GM12878 (cell line): Measurements from ENCODE around the gene AGFG1. TPM values are rescaled to one million over a fixed set of nuclear protein-coding genes. Genes with fewer than 3 reads are reported as not detected.

Experiments
- ATAC-seq: fragments of 200-7000 bp; cut with Tn5 transposase; 3 replicates; pipeline ENCODE4 v1.9.1; 2020; ENCODE audit warnings: mild to moderate bottlenecking, moderate library complexity
- BruUV-seq: library from RNA; stranded (reverse); fragments of 400-500 nt; replicated peaks from 2 replicates; lab custom pipeline; 2021; lab: Mats Ljungman, UMichigan
- CTCF ChIA-PET: fragments of 300-600 bp; sonication (Branson Sonifier 250); formaldehyde crosslinking; extraction: SDS; loops from one replicate; lab custom pipeline; 2021; ENCODE audit warnings: inconsistent platforms; lab: Yijun Ruan, JAX
- POLR2A ChIA-PET: fragments of 350-600 bp; formaldehyde crosslinking; extraction: SDS; loops from one replicate; lab custom pipeline; 2021; ENCODE audit warnings: inconsistent platforms; lab: Charles Lee
- RAD21 ChIA-PET: fragments of 300-600 bp; sonication (Branson Sonifier 250); formaldehyde crosslinking; loops from one replicate; lab custom pipeline; 2023; ENCODE audit warnings: antibody characterized with exemption; ENCODE audit not compliant: unreplicated experiment; lab: Charles Lee
- SMC1A ChIA-PET: fragments of 300-600 bp; sonication (Branson Sonifier 250); formaldehyde crosslinking; loops from one replicate; lab custom pipeline; 2023; ENCODE audit not compliant: unreplicated experiment, uncharacterized antibody; lab: Charles Lee
- DNase-seq: peaks from one replicate; pipeline ENCODE4 v3.0.0-alpha.2; 2011; ENCODE audit warnings: low read depth, low spot score
- FAIRE-seq: peaks from 3 replicates; lab custom pipeline; 2011; peaks lifted over from hg19 to GRCh38; lab: Jason Lieb, UNC
- H2AFZ ChIP-seq: 2 replicates; pipeline ENCODE4 v1.6.0; 2011; ENCODE audit warnings: low read depth, low read length, control low read depth; ENCODE audit not compliant: control insufficient read depth
- H3K27ac ChIP-seq: 2 replicates; pipeline ENCODE4 v1.5.1; 2011; ENCODE audit warnings: control low read depth; ENCODE audit not compliant: control insufficient read depth, insufficient read depth
- H3K27me3 ChIP-seq, 2 experiments: replicated peaks in 1 of 2; 2 replicates each; pipeline versions ENCODE4 v1.6.0 to v1.6.1; 2011; ENCODE audit warnings: low read length in 1 of 2; ENCODE audit not compliant: control insufficient read depth in 2 of 2, insufficient read depth in 2 of 2
- H3K36me3 ChIP-seq, 2 experiments: 2 replicates each; pipeline ENCODE4 v1.5.1; 2011; ENCODE audit warnings: low read length in 1 of 2; ENCODE audit not compliant: control insufficient read depth in 2 of 2, insufficient read depth in 2 of 2
- H3K4me1 ChIP-seq: 2 replicates; pipeline ENCODE4 v1.6.1; 2011; ENCODE audit warnings: mild to moderate bottlenecking, low read length, moderate library complexity, mixed read lengths; ENCODE audit not compliant: control insufficient read depth, insufficient read depth
- H3K4me2 ChIP-seq: 2 replicates; pipeline ENCODE4 v1.6.0; 2011; ENCODE audit warnings: control low read depth; ENCODE audit not compliant: control insufficient read depth, insufficient read depth
- H3K4me3 ChIP-seq: fragments of 200-600 bp; sonication (generic); 2 replicates; pipeline ENCODE4 v1.5.1; 2016
- H3K79me2 ChIP-seq: 2 replicates; pipeline ENCODE4 v1.6.0; 2011; ENCODE audit warnings: low read length; ENCODE audit not compliant: control insufficient read depth, insufficient read depth
- H3K9ac ChIP-seq: 2 replicates; pipeline ENCODE4 v1.8.0; 2011; ENCODE audit warnings: low read length, control low read depth, mixed read lengths; ENCODE audit not compliant: control insufficient read depth, insufficient read depth
- H3K9me3 ChIP-seq: replicated peaks from 3 replicates; pipeline ENCODE4 v1.5.1; 2011; ENCODE audit warnings: mild to moderate bottlenecking, low read length; ENCODE audit not compliant: control insufficient read depth, insufficient read depth
- H4K20me1 ChIP-seq: 2 replicates; pipeline ENCODE4 v1.6.0; 2011; ENCODE audit not compliant: control insufficient read depth, insufficient read depth
- BHLHE40 ChIP-seq, 2 experiments: fragments of 450-650 bp in 1 of 2; IDR thresholded peaks; 2 replicates each; pipeline ENCODE4 v1.6.1; 2011 to 2017; ENCODE audit warnings: low read depth in 2 of 2, borderline replicate concordance in 1 of 2, improper control_type of control experiment in 1 of 2, low read length in 1 of 2, mild to moderate bottlenecking in 1 of 2
- CBX5 ChIP-seq: sonication (generic); IDR thresholded peaks from 2 replicates; pipeline ENCODE4 v1.6.1; 2016; ENCODE audit warnings: low read depth, moderate library complexity, mild to moderate bottlenecking, inconsistent platforms
- FOXK2 ChIP-seq: fragments of 450-650 bp; IDR thresholded peaks from 2 replicates; pipeline ENCODE4 v1.6.1; 2017; ENCODE audit warnings: mild to moderate bottlenecking, moderate library complexity
- HDAC6 ChIP-seq: fragments of 200-600 bp; sonication (generic); IDR thresholded peaks from one replicate; pipeline ENCODE4 v1.8.0; 2017; ENCODE audit warnings: antibody characterized with exemption; ENCODE audit not compliant: unreplicated experiment
- IKZF2 ChIP-seq, 2 experiments: fragments of 450-650 bp; IDR thresholded peaks; 2 replicates each; pipeline ENCODE4 v1.6.1; 2017; ENCODE audit warnings: mild to moderate bottlenecking in 2 of 2, moderate library complexity in 2 of 2
- LARP7 ChIP-seq: fragments of 450-650 bp; IDR thresholded peaks from 2 replicates; pipeline ENCODE4 v1.6.1; 2017; ENCODE audit warnings: mild to moderate bottlenecking
- NFYB ChIP-seq: IDR thresholded peaks from 2 replicates; pipeline ENCODE4 v1.6.1; 2011; ENCODE audit warnings: low read depth, mild to moderate bottlenecking, low read length, improper control_type of control experiment, moderate library complexity; ENCODE audit not compliant: insufficient read depth
- RCOR1 ChIP-seq: conservative IDR thresholded peaks from 2 replicates; pipeline ENCODE4 v1.6.1; 2012; ENCODE audit warnings: low read depth, low read length, improper control_type of control experiment
- RUNX3 ChIP-seq: IDR thresholded peaks from 2 replicates; pipeline ENCODE4 v1.6.1; 2012; ENCODE audit warnings: low read length, inconsistent platforms
- TAF1 ChIP-seq: IDR thresholded peaks from 2 replicates; pipeline ENCODE4 v1.6.1; 2011; ENCODE audit warnings: mild to moderate bottlenecking, low read depth, low read length, borderline replicate concordance
- TCF3 ChIP-seq: IDR thresholded peaks from 2 replicates; pipeline ENCODE4 v1.6.1; 2012; ENCODE audit warnings: low read depth, mild to moderate bottlenecking, low read length, borderline replicate concordance; ENCODE audit not compliant: insufficient read depth
- WRNIP1 ChIP-seq: IDR thresholded peaks from 2 replicates; pipeline ENCODE4 v1.6.1; 2011; ENCODE audit warnings: low read depth, low read length, improper control_type of control experiment, borderline replicate concordance
- ZSCAN29 ChIP-seq: fragments of 450-650 bp; IDR thresholded peaks from 2 replicates; pipeline ENCODE4 v1.6.1; 2017; ENCODE audit warnings: mild to moderate bottlenecking, moderate library complexity
- WGBS: methylation state at CpG from one replicate; pipeline ENCODE4 v1.1.6; 2016; ENCODE audit warnings: low lambda C conversion rate; ENCODE audit not compliant: insufficient replicate concordance, insufficient coverage; ENCODE audit errors: missing lambda C conversion rate; 5-methylcytosine and 5-hydroxymethylcytosine counted together
- in situ Hi-C: fragments of 300-500 bp; cut with MboI; formaldehyde crosslinking; loops from 9 replicates; pipeline ENCODE4 v1.14.3; 2018; ENCODE audit warnings: mixed read lengths
- intact Hi-C: fragments of 100-400 bp; cut with micrococcal nuclease; formaldehyde crosslinking; loops from one replicate; pipeline ENCODE4 v1.14.2; 2022; ENCODE audit not compliant: unreplicated experiment
- polyA plus RNA-seq, 11 experiments: library from polyadenylated mRNA; depleted of rRNA in 4 of 11; unstranded in 6 of 11; stranded (reverse) in 5 of 11; fragments of >200 nt; fragmentation: Nextera tagmentation in 4 of 11; fragmentation: Illumina TruSeq in 1 of 11; extraction: Ambion mirVana in 4 of 11; extraction: Trizol in 1 of 11; gene quantifications; 1 replicate in 1 of 11; 2 replicates in 10 of 11; pipeline versions ENCODE4 v1.2.1 to v1.2.3, GENCODE V29; 2011 to 2016; ENCODE audit warnings: inconsistent platforms in 2 of 11, missing spikeins in 2 of 11, low read depth in 1 of 11
- total RNA-seq, 4 experiments: library from RNA; depleted of rRNA in 3 of 4; stranded (reverse); fragments of >200 nt in 3 of 4; fragmentation: Illumina TruSeq in 1 of 4; extraction: Trizol in 1 of 4; gene quantifications; 2 replicates each; pipeline versions ENCODE4 v1.2.1 to v1.2.3, GENCODE V29; 2013 to 2021
- TF ChIP-seq, protein P1 (sequence below): fragments of 450-650 bp; IDR thresholded peaks from 2 replicates; pipeline ENCODE4 v1.6.1; 2017; ENCODE audit warnings: mild to moderate bottlenecking, moderate library complexity
- TF ChIP-seq, protein P2 (sequence below): fragments of 150-350 bp; IDR thresholded peaks from 2 replicates; pipeline ENCODE4 v1.6.1; 2016; ENCODE audit warnings: low read depth, low read length

The AGFG1 gene
- total and polyA plus RNA-seq, 10 of the 15 experiments (the other 5 are each of a cell fraction or from before 2014, with no cell fraction given): 7.3 to 243 (median 81.7) TPM

DNA sequence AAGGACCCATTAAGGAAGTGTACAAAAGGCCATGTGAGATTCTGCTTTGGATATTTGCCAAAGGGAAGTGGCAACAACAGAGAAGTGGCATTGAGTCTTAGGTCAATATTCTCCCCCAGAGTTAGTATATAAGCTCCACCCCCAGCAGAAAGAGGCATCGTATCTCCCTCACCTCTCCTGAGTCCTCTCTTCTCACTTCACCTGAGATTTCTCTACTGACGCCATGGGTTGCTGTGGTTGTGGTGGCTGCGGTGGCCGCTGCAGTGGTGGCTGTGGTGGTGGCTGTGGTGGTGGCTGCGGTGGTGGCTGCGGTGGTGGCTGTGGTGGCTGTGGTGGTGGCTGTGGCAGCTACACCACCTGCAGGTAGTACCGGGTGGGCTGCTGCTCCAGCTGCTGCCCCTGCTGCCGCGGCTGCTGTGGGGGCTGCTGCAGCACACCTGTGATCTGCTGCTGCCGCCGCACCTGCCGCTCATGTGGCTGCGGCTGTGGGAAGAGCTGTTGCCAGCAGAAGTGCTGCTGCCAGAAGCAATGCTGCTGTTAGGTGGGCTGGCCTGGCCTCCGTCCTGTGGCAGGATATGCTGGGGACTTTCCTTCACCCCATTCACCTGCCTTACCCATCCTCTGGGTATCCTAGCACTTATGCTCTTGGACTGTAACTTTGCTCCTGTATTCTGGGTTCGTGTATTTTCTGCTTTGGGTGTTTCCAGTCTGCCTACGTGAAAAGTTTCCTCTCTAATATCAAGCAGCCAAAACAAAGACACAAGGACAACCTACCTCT, 136.8 kb downstream of the AGFG1 start (continued):
- no peak for TF ChIP-seq FOXK2
- no peak for TF ChIP-seq NFYB
- TF ChIP-seq WRNIP1: no peak
- TF ChIP-seq RCOR1: no peak
- TF ChIP-seq TCF3: peak; percentile 92

DNA sequence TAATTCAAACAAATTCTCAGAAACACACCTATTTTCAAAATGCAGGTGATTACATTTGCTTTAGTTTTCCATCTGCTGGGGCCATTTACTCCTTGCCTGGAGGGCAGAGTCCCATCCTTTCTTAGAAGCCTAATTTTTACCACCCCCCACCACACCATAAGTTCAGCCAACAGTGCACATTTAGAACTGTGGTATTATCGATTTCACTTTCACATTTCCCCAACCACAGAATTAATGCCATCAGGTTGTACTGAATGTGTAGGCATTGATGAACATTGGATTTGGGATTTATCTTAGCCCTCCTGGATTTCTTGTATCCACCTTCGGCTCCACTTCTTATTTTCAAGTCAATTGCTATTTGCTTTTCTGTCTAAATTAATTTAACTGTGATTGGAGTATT, 138.2 kb downstream of the AGFG1 start:
- no peaks in the 10 kb centered on the region for H3K79me2 ChIP-seq
- 67% methylated on average over 2 of the region's 2 CpGs for WGBS
- no peaks in the 10 kb centered on the region for H3K9me3 ChIP-seq
- intact Hi-C loops (no loop called here), in situ Hi-C loops (no loop called here)
- ChIA-PET CTCF (interaction anchor here (0.7 to 1.5 kb wide), 3 partner anchors 21 to 211 kb away, joined by 3 read pairs; no protein-coding TSS in a partner anchor), RAD21 (interaction anchor here (1.4 kb wide), 1 partner anchor 204 kb away, joined by 3 read pairs; no protein-coding TSS in a partner anchor), SMC1A (interaction anchor here (0.6 to 1.4 kb wide), 2 partner anchors 13 to 48 kb away, joined by 3 read pairs; no protein-coding TSS in a partner anchor), POLR2A (no interaction called here)
- H3K4me2 ChIP-seq: peak overlapping the region; percentile 14; the same call in 1 of the 2 replicates
- ATAC-seq: peak; percentile 45
- no peak overlapping the region for H2AFZ ChIP-seq
- H3K36me3 ChIP-seq: no peaks in the 10 kb centered on the region
- H3K9ac ChIP-seq: no peak overlapping the region
- H3K4me3 ChIP-seq: no peak overlapping the region
- peaks cover 3% of the 10 kb centered on the region; the same call in 1 of the 2 replicates for H3K4me1 ChIP-seq
- no peaks in the 10 kb centered on the region for H3K27me3 ChIP-seq
- DNase-seq: no peak
- no peaks in the 10 kb centered on the region for H4K20me1 ChIP-seq
- no TSS peak for BruUV-seq
- peak; percentile 66 for FAIRE-seq
- H3K27ac ChIP-seq: no peak overlapping the region
- TF ChIP-seq RUNX3 (peak; percentile 53; the same call in 1 of the 2 replicates), CBX5 (no peak), TAF1 (no peak), BHLHE40 (IDR thresholded peaks at IDR 0.05; ENCODE audit: borderline replicate concordance in 1 of 2, low read depth in 2 of 2, low read length in 1 of 2) (no peak), RCOR1 (no peak), ZSCAN29 (no peak), HDAC6 (no peak), LARP7 (no peak), IKZF2 (IDR thresholded peaks at IDR 0.05) (peak in 1 of 2 experiments; percentile 19; a peak in 1 of 4 replicates)
- TF ChIP-seq, protein P1, sequence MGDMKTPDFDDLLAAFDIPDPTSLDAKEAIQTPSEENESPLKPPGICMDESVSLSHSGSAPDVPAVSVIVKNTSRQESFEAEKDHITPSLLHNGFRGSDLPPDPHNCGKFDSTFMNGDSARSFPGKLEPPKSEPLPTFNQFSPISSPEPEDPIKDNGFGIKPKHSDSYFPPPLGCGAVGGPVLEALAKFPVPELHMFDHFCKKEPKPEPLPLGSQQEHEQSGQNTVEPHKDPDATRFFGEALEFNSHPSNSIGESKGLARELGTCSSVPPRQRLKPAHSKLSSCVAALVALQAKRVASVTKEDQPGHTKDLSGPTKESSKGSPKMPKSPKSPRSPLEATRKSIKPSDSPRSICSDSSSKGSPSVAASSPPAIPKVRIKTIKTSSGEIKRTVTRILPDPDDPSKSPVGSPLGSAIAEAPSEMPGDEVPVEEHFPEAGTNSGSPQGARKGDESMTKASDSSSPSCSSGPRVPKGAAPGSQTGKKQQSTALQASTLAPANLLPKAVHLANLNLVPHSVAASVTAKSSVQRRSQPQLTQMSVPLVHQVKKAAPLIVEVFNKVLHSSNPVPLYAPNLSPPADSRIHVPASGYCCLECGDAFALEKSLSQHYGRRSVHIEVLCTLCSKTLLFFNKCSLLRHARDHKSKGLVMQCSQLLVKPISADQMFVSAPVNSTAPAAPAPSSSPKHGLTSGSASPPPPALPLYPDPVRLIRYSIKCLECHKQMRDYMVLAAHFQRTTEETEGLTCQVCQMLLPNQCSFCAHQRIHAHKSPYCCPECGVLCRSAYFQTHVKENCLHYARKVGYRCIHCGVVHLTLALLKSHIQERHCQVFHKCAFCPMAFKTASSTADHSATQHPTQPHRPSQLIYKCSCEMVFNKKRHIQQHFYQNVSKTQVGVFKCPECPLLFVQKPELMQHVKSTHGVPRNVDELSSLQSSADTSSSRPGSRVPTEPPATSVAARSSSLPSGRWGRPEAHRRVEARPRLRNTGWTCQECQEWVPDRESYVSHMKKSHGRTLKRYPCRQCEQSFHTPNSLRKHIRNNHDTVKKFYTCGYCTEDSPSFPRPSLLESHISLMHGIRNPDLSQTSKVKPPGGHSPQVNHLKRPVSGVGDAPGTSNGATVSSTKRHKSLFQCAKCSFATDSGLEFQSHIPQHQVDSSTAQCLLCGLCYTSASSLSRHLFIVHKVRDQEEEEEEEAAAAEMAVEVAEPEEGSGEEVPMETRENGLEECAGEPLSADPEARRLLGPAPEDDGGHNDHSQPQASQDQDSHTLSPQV: no peak
- TF ChIP-seq, protein P2, sequence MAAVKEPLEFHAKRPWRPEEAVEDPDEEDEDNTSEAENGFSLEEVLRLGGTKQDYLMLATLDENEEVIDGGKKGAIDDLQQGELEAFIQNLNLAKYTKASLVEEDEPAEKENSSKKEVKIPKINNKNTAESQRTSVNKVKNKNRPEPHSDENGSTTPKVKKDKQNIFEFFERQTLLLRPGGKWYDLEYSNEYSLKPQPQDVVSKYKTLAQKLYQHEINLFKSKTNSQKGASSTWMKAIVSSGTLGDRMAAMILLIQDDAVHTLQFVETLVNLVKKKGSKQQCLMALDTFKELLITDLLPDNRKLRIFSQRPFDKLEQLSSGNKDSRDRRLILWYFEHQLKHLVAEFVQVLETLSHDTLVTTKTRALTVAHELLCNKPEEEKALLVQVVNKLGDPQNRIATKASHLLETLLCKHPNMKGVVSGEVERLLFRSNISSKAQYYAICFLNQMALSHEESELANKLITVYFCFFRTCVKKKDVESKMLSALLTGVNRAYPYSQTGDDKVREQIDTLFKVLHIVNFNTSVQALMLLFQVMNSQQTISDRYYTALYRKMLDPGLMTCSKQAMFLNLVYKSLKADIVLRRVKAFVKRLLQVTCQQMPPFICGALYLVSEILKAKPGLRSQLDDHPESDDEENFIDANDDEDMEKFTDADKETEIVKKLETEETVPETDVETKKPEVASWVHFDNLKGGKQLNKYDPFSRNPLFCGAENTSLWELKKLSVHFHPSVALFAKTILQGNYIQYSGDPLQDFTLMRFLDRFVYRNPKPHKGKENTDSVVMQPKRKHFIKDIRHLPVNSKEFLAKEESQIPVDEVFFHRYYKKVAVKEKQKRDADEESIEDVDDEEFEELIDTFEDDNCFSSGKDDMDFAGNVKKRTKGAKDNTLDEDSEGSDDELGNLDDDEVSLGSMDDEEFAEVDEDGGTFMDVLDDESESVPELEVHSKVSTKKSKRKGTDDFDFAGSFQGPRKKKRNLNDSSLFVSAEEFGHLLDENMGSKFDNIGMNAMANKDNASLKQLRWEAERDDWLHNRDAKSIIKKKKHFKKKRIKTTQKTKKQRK: no peak
